Mesendoderm (in vitro differentiated cells): ENCODE data around the gene TMEM154.
A peak's percentile ranks its signal among the peaks of the same experiment; 100 is the strongest.

Experiments
- DNase-seq: peaks from one replicate; pipeline ENCODE4 v3.0.0; 2013
- H2AK5ac ChIP-seq: 2 replicates; pipeline ENCODE4 v1.6.1; 2013; ENCODE audit warnings: low read length, inconsistent platforms
- H2BK120ac ChIP-seq: 2 replicates; pipeline ENCODE4 v1.6.1; 2013; ENCODE audit warnings: low read depth, mild to moderate bottlenecking, low read length, moderate library complexity, mixed read lengths
- H2BK15ac ChIP-seq: replicated peaks from 2 replicates; pipeline ENCODE4 v1.6.1; 2013; ENCODE audit warnings: low read depth, mild to moderate bottlenecking, moderate library complexity
- H2BK5ac ChIP-seq: 2 replicates; pipeline ENCODE4 v1.6.1; 2013; ENCODE audit warnings: low read length, inconsistent platforms
- H3K18ac ChIP-seq: 2 replicates; pipeline ENCODE4 v1.6.1; 2013; ENCODE audit warnings: mild to moderate bottlenecking, low read length, mixed read lengths
- H3K23ac ChIP-seq: one replicate; pipeline ENCODE4 v1.6.1; 2013; ENCODE audit warnings: low read length
- H3K27ac ChIP-seq: 2 replicates; pipeline ENCODE4 v1.5.1; 2013; ENCODE audit warnings: low read depth, mild to moderate bottlenecking, inconsistent platforms, low read length, moderate library complexity
- H3K27me3 ChIP-seq: 2 replicates; pipeline ENCODE4 v1.6.1; 2013; ENCODE audit warnings: low read length, control low read depth, mild to moderate bottlenecking, inconsistent platforms; ENCODE audit not compliant: insufficient read depth, poor library complexity
- H3K36me3 ChIP-seq: 2 replicates; pipeline ENCODE4 v1.6.1; 2013; ENCODE audit warnings: low read length, inconsistent platforms; ENCODE audit not compliant: control insufficient read depth, insufficient read depth
- H3K4ac ChIP-seq: one replicate; pipeline ENCODE4 v1.6.1; 2013; ENCODE audit warnings: low read depth, mild to moderate bottlenecking, low read length, moderate library complexity
- H3K4me1 ChIP-seq: 2 replicates; pipeline ENCODE4 v1.6.1; 2013; ENCODE audit warnings: low read depth, low read length, inconsistent platforms; ENCODE audit not compliant: control insufficient read depth
- H3K4me2 ChIP-seq: 2 replicates; pipeline ENCODE4 v1.6.1; 2013; ENCODE audit warnings: low read length
- H3K4me3 ChIP-seq: 2 replicates; pipeline ENCODE4 v1.5.1; 2013; ENCODE audit warnings: mild to moderate bottlenecking, low read length
- H3K56ac ChIP-seq: one replicate; pipeline ENCODE4 v1.6.1; 2013; ENCODE audit warnings: low read length
- H3K79me1 ChIP-seq: 2 replicates; pipeline ENCODE4 v1.6.1; 2013; ENCODE audit warnings: low read length, inconsistent platforms
- H3K79me2 ChIP-seq: 2 replicates; pipeline ENCODE4 v1.6.1; 2013; ENCODE audit warnings: mild to moderate bottlenecking, low read length; ENCODE audit not compliant: control insufficient read depth, insufficient read depth
- H3K9ac ChIP-seq: 2 replicates; pipeline ENCODE4 v1.6.1; 2013; ENCODE audit warnings: low read length, inconsistent platforms
- H4K5ac ChIP-seq: one replicate; pipeline ENCODE4 v1.6.1; 2013; ENCODE audit warnings: low read length
- H4K8ac ChIP-seq: one replicate; pipeline ENCODE4 v1.6.1; 2013; ENCODE audit warnings: low read depth, mild to moderate bottlenecking, control low read depth, low read length, moderate library complexity
- WGBS: extraction: QIAGEN DNeasy Blood & Tissue Kit; methylation state at CpG from one replicate; pipeline ENCODE4 v1.1.7; 2013; ENCODE audit warnings: low lambda C conversion rate, missing lambda C conversion rate; ENCODE audit not compliant: insufficient coverage; ENCODE audit errors: extremely low coverage; 5-methylcytosine and 5-hydroxymethylcytosine counted together

Gene TMEM154

GRCh38 chr4:152577708-152578396 is 101.9 kb downstream of the TMEM154 start:
- no peak overlapping the region for H2AK5ac ChIP-seq
- no peak overlapping the region for H2BK5ac ChIP-seq
- H3K56ac ChIP-seq, result no peak overlapping the region
- H4K5ac ChIP-seq, result no peak overlapping the region
- H4K8ac ChIP-seq, result no peak overlapping the region
- no peak overlapping the region for H3K27ac ChIP-seq
- no peak overlapping the region for H3K9ac ChIP-seq
- H3K27me3 ChIP-seq, result no peaks in the 10 kb centered on the region
- no peaks in the 10 kb centered on the region for H3K36me3 ChIP-seq
- no peak overlapping the region for H3K4ac ChIP-seq
- H2BK15ac ChIP-seq, result no peak overlapping the region
- H3K4me3 ChIP-seq, result no peak overlapping the region
- WGBS, result no CpG with 5 or more reads among the region's 6 CpGs
- H3K79me2 ChIP-seq, result no peaks in the 10 kb centered on the region
- H3K23ac ChIP-seq, result no peak overlapping the region
- no peak overlapping the region for H2BK120ac ChIP-seq
- no peaks in the 10 kb centered on the region for H3K79me1 ChIP-seq
- H3K18ac ChIP-seq, result no peak overlapping the region
- H3K4me1 ChIP-seq, result peaks cover 4% of the 10 kb centered on the region
- H3K4me2 ChIP-seq, result no peak overlapping the region
- DNase-seq, result no peak

GRCh38 chr4:152575533-152575932 is 104.3 kb downstream of the TMEM154 start:
- Histone ChIP-seq H3K27me3 (no peaks in the 10 kb centered on the region), H2BK5ac (no peak overlapping the region), H3K9ac (no peak overlapping the region), H4K5ac (no peak overlapping the region), H3K36me3 (no peaks in the 10 kb centered on the region), H3K56ac (no peak overlapping the region), H4K8ac (no peak overlapping the region), H3K23ac (no peak overlapping the region), H3K79me2 (no peaks in the 10 kb centered on the region), H3K27ac (no peak overlapping the region), H3K4me3 (no peak overlapping the region), H2BK15ac (no peak overlapping the region), H3K4me2 (no peak overlapping the region), H2AK5ac (no peak overlapping the region), H3K79me1 (no peaks in the 10 kb centered on the region), H3K4me1 (peaks cover 4% of the 10 kb centered on the region), H3K18ac (no peak overlapping the region), H2BK120ac (no peak overlapping the region), H3K4ac (no peak overlapping the region)
- no CpG with 5 or more reads among the region's 1 CpG for WGBS
- no peak for DNase-seq

GRCh38 chr4:152573861-152574260 is 105.9 kb downstream of the TMEM154 start:
- no peak overlapping the region for H2AK5ac ChIP-seq
- no peak overlapping the region for H4K8ac ChIP-seq
- no peak overlapping the region for H3K56ac ChIP-seq

GRCh38 chr4:152572417-152573086 is 107.2 kb downstream of the TMEM154 start:
- Histone ChIP-seq H3K79me1 (no peaks in the 10 kb centered on the region), H3K79me2 (no peaks in the 10 kb centered on the region), H3K4ac (no peak overlapping the region), H2BK5ac (no peak overlapping the region), H3K9ac (no peak overlapping the region), H4K8ac (peak overlapping the region; percentile 56), H3K4me2 (no peak overlapping the region), H2BK120ac (no peak overlapping the region), H3K4me3 (no peak overlapping the region), H2AK5ac (no peak overlapping the region), H3K23ac (no peak overlapping the region), H4K5ac (no peak overlapping the region), H3K18ac (no peak overlapping the region), H3K27ac (no peak overlapping the region), H2BK15ac (no peak overlapping the region), H3K27me3 (no peaks in the 10 kb centered on the region), H3K36me3 (no peaks in the 10 kb centered on the region), H3K56ac (no peak overlapping the region), H3K4me1 (no peaks in the 10 kb centered on the region)
- WGBS, result no CpG with 5 or more reads among the region's 9 CpGs
- DNase-seq, result no peak

More at GRCh38 chr4:152573861-152574260, 105.9 kb downstream of the TMEM154 start:
- Histone ChIP-seq H3K27ac (no peak overlapping the region), H2BK120ac (no peak overlapping the region), H2BK15ac (no peak overlapping the region), H3K23ac (no peak overlapping the region), H2BK5ac (no peak overlapping the region), H3K36me3 (no peaks in the 10 kb centered on the region), H3K9ac (no peak overlapping the region), H3K79me1 (no peaks in the 10 kb centered on the region), H3K79me2 (no peaks in the 10 kb centered on the region), H3K4me3 (no peak overlapping the region), H3K27me3 (no peaks in the 10 kb centered on the region), H3K4me2 (no peak overlapping the region), H3K4ac (no peak overlapping the region), H4K5ac (no peak overlapping the region), H3K4me1 (peaks cover 2% of the 10 kb centered on the region), H3K18ac (no peak overlapping the region)
- no peak for DNase-seq
- WGBS, result no CpG with 5 or more reads among the region's 2 CpGs

- Histone ChIP-seq H4K8ac (no peak overlapping the region), H3K79me2 (no peaks in the 10 kb centered on the region), H3K9ac (no peak overlapping the region), H3K23ac (no peak overlapping the region), H3K27me3 (no peaks in the 10 kb centered on the region), H2BK120ac (no peak overlapping the region), H3K56ac (no peak overlapping the region), H3K4me1 (no peaks in the 10 kb centered on the region), H2BK5ac (no peak overlapping the region), H3K27ac (no peak overlapping the region), H3K4ac (no peak overlapping the region), H2BK15ac (no peak overlapping the region), H4K5ac (no peak overlapping the region), H3K79me1 (no peaks in the 10 kb centered on the region), H2AK5ac (no peak overlapping the region), H3K36me3 (no peaks in the 10 kb centered on the region), H3K4me2 (no peak overlapping the region), H3K4me3 (no peak overlapping the region), H3K18ac (no peak overlapping the region)
- WGBS, result no CpG with 5 or more reads among the region's 1 CpG
- no peak for DNase-seq
Measured at GRCh38 chr4:152571770-152572169, 108.0 kb downstream of the TMEM154 start.
